NCI-H69 (cell line): Measurements from ENCODE around the gene UTP18.
"Not testable (repeated sequence)": the region's sequence is repeated elsewhere in the genome, so short reads cannot be mapped to it uniquely, and the experiment has no call there.

Experiments used
- DNase-seq: peaks from one replicate; lab custom pipeline; 2025; lab: John Stamatoyannopoulos, UW

UTP18 gene

DNA sequence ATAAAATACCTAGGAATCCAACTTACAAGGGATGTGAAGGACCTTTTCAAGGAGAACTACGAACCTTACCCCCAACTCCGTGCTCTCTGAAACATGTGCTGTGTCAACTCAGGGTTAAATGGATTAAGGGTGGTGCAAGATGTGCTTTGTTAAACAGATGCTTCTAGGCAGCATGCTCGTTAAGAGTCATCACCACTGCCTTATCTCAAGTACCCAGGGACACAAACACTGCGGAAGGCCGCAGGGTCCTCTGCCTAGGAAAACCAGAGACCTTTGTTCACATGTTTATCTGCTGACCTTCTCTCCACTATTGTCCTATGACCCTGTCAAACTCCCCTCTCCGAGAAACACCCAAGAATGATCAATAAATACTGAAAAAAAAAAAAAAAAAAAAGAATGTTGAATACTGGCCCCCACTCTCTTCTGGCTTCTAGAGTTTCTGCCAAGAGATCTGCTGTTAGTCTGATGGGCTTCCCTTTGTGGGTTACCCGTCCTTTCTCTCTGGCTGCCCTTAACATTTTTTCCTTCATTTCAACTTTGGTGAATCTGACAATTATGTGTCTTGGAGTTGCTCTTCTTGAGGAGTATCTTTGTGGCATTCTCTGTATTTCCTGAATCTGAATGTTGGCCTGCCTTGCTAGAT is 70.6 kb downstream of the UTP18 start:
- not testable (repeated sequence) for DNase-seq

DNA sequence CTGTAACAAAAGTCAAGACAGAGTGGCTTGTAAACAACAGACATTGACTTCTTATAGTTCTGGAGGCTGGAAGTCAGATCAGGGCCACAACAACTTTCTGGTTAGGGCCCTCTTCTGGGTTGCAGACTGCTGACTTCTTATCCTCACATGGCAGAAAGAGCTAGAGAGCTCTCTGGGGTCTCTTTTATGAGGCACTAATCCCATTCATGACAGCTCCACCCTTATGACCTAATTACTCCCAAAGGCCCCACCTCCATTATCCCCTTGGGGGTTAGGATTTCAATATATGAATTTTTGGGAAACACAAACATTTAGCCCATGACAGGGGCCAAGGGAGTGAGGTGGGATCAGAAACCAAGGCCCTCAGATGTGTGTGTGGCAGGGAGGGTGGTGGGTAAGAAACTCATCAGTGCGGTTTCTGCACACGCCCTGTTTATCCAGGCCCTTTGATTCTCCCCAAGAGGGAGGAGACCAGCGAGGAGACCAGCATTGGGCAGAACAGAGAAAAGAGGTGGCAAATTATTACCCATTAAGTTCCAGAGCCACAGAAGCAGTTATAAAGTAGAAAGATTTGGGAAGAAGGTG is 74.8 kb downstream of the UTP18 start:
- no peak for DNase-seq

DNA sequence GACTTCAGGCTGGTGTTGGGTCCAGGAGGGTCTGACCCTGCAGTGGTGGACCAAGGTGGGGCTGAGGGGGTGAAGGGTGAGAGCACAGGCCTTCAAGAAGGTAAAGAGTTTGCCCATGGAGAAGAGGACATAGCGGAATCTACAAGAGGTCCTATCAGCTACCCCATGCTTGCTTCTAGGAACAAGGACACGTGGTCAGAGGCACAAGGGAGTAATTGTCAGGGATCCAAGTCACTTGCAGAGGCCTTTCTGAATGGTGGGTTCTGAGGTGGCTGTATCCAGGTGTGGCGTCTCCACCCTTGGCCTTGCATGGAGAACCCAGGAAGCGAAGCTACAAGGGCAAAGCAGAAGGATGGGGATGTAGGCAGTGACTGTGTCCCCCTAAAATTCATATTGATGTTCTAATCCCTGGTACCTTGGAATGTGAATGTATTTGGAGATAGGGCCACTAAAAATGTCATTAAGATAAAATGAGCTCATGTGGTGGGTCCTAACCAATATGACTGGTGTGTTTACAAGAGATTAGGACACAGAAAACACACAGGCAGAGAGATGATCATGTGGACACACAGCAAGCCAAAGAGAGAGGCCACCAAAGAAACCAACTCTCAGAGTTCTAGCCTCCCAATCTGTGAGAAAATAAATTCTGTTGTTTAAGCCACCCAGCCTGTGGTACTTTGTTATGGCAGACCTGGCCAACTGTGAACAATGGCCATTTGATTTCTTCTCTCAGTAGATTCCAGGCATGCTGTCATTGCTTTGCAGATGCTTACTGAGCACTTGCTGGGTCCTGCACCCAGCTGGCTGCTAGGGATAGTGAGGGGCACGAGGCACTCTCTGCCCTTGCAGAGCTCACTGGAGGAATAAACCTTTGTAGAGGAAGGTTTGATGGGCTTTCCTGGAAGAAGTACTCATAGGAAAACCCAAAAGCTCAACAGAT is 75.8 kb downstream of the UTP18 start:
- no peak for DNase-seq

DNA sequence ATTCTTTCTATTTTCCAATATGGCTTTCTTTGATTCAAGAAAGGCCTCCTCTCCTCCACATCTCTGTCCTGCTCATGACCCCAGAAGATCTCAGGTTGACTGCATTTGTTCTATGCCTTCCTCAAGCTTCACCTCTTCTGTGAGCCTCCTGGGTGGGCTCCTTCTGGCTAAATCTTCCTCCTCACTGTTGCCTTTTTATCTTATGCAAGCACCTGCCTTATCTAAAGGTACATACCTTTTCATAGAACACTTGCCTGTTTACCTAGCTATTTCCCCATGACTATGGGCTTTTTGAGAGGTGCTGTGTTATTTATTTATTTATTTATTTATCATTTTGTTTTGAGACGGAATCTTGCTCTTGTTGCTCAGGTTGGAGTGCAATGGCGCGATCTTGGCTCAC is 81.1 kb downstream of the UTP18 start:
- no peak for DNase-seq

DNA sequence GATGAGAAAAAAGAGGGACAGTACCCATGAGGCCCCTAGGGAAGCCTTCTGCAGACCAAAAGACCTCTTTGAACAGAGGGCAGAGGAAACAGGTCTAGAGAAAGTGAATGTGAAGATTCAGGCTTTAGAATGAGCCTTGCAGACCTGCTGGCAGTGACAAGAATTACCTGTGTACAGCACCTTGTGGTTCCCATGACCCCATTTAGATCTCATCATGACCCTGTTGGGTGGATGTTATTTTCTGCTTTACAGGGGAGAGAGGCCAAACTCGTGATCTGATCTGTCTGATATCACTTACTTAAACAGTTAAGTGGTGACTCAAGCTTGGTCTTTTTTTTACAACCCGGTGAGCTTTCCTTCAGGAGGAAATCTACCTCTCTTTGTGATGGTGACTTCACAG is 81.9 kb downstream of the UTP18 start:
- no peak for DNase-seq

DNA sequence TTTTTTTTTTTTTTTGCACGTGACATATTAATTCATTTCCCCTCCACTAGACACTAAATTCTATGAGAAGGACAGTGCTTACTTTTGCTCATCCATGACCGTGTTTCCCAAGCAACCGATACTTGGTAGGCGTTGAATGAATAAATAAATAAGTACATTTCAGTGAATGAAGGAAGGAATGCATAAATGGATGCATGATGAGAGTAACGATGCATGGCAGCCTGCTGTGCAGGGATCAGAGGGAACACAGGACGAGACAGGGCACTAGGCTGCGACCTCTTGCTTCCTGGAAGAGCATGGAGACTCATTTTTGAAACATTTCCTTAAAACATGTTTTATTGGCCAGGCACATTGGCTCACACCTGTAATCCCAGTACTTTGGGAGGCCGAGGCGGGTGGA is 84.2 kb downstream of the UTP18 start:
- no peak for DNase-seq

DNA sequence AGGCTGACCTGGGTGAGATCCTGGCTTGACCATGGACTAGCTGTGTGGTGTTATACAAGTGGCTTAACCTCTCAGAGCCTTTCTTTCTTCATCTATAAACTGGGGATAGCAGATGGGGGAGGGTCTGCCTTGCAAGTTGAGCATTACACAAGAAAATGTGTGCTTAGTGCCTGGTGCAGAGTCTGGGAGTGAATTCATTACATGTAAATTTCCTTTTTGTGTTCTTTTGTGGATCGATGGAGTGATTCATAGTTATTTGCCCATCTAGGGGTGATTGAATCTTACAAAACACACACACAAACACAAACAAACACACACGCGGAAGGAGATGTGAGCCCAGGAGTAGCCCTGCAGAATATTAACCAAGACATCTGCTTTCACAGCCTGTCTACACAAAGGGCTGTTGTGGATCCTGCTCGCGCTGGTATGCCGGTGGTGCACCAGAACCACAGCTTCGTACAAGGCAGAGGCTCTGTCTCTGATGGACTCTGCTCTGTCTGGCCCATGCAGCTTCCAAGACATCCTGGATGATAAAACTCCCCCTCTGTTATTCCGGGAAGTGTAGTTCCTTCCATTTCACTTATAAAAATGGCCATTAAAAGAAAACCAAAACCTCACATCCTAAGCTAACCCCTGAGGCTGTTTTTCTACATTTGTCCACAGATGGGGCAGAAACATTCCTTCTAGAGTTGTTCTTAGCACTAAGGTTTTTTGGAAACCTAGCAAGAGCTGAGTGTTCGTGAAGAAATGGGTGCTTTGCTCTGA is 86.1 kb downstream of the UTP18 start:
- no peak for DNase-seq
